Measurements from ENCODE around the gene MGAT5. TPM values are rescaled to one million over a fixed set of nuclear protein-coding genes. Genes with fewer than 3 reads are reported as not detected.
A peak's percentile ranks its signal among the peaks of the same experiment; 100 is the strongest.

The MGAT5 gene
- total RNA-seq, 1 donor from 2014 or later = 57.3 TPM

DNA sequence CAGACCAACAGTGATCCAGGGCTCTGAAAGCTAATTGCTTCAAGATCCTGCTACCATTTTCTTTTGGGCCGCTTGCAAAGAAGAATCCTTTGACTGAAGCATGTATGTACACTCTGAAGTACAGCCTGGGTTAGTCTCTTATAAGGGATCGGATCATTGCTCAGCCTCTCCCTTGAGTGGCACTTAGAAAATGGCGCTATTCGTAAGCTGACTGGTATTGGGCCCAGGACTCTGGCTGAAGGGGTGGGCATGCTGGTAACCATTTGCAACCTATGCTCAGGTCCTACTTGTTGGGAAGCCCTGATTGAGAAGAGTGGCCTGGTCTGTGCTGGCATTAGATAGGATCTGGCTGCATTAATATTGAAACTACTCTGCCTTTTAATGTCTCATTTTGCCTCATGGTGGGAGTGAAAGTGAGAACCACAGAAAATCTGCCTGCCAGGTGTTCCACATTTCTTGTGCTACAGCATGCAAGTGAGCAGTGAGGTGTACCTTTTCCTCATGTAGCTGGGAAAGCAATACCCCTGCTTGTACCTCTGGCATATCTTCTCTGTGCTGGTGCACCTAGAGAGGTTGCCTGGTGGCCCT, 661 bp upstream of the MGAT5 start:
- no peak for DNase-seq (ENCODE audit: low read depth, low spot score)

GRCh38 chr2:134254824-134255223, 952 bp downstream of the MGAT5 start:
- no peak for DNase-seq (ENCODE audit: low read depth, low spot score)

- no peak for DNase-seq (ENCODE audit: low read depth, low spot score)
These were observed 3.1 kb downstream of the MGAT5 start for GRCh38 chr2:134256956-134257355.

- no peak for DNase-seq (ENCODE audit: low read depth, low spot score)
These were observed 3.6 kb downstream of the MGAT5 start for GRCh38 chr2:134257509-134257908.

- DNase-seq (ENCODE audit: low read depth, low spot score) = no peak
These were observed 4.3 kb downstream of the MGAT5 start for GRCh38 chr2:134257965-134258683.

DNA sequence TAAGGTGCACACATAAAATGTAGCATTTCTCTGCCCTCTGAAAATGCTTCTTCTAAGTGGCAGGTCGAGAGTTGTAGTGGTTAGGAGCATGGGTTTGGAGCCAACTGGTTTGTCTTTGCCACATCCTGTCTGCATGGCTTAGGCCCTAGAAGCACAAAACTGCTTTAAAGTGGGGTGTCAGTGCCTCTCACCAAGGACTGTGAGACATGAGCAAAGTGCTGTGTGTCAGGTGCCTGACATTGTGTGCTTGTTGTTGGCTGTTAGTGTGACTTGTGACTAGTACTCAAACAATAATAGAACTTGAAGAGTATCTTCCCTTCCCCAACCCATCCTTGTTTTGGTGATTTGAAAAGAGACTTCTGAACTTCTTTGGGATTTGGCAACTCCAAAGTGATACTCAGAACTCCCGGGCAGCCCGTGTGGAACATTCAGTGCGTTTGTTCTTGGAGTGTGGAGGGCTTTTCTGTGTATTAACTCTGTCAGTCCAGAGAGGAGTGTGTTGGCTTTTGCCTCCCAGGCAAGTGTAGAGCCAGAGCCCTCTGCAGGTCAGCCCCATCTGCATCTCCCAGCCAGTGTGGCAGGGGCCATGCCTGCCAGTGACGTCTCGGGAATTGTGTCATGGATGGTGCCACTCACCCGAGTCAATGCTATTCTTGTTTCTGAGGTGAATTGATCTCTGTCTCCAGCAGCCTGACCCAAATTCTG, 5.0 kb downstream of the MGAT5 start:
- no peak for DNase-seq (ENCODE audit: low read depth, low spot score)

- no peak for DNase-seq (ENCODE audit: low read depth, low spot score)
These were observed 5.7 kb downstream of the MGAT5 start for GRCh38 chr2:134259571-134259970.

- no peak for DNase-seq (ENCODE audit: low read depth, low spot score)
These were observed 6.1 kb downstream of the MGAT5 start for GRCh38 chr2:134259994-134260393.

- no peak for DNase-seq (ENCODE audit: low read depth, low spot score)
These were observed 6.8 kb downstream of the MGAT5 start for GRCh38 chr2:134260713-134261112.

DNA sequence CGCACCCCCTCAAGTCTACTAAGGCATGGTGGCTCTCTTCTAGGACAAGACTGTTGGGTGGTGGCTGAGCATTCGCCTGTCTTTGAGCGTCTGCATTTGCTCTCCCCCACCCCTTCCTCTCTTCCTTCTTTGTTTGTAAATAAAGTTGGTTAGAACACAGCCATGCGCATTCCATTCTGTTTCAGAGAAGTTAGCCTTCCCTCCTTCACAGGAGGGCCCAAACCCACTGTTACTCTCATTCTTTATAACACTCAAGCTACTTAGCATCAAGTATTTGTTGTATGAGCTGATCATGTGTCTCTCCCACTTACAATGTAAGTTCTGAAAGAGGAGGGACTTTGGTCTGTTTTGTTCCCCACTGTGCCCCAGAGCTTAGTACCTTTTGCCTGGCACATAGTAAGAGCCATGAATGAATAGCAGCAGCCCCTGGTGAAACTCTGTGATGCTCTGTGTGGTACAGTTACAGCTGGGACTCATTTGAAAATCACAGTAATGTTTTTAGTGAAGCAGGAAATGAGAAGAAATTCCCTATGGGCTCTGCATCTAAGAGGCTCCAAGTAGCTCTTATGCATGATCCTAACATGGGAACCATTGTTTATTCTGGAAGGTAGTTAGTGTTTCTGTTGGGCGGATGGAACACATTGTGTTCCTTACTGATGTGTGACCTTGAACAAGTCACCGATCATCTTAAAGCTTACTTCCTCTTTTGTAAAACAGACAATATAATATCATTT, 7.7 kb downstream of the MGAT5 start:
- DNase-seq (ENCODE audit: low read depth, low spot score) = peak; percentile 8

DNA sequence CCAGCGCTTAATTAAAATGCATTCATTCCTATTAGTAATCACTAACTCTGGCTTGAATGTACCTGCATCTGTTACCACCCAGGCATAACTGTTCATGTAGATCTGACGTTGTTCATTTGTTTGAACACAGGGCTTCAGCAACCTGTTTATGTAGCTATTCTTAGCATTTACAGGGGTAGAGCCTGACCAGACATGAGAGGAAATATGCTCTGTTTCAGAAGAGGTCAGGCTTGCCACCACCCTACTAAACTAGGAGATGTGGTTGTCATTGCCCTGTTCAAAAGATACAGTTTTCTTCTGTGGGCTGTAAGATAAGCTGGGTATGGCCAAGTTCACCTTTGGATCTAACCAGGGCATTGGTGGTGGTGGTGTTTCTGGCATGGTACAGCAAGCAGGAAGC, 8.8 kb downstream of the MGAT5 start:
- no peak for DNase-seq (ENCODE audit: low read depth, low spot score)

- no peak for DNase-seq (ENCODE audit: low read depth, low spot score)
These were observed 14.4 kb downstream of the MGAT5 start for GRCh38 chr2:134268265-134268664.

DNA sequence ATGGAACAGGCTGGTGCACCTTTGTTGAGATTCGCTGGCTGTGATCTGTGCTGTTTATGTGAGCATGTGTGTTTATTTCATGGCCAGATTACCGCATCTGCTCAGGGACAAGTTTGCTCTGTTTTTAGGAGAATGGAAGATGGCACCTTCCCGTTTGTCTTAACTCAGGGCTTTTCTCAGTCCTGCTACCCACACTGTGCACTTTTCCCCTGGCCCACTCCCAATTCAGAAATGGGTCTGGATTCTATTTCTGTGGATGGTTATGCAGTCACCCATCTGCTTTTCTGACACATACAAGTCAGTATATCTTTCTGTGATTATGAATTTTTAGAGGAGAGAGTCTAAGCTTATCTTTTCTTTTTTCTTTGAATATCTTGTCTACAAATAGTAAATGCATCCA, 15.4 kb downstream of the MGAT5 start:
- no peak for DNase-seq (ENCODE audit: low read depth, low spot score)

DNA sequence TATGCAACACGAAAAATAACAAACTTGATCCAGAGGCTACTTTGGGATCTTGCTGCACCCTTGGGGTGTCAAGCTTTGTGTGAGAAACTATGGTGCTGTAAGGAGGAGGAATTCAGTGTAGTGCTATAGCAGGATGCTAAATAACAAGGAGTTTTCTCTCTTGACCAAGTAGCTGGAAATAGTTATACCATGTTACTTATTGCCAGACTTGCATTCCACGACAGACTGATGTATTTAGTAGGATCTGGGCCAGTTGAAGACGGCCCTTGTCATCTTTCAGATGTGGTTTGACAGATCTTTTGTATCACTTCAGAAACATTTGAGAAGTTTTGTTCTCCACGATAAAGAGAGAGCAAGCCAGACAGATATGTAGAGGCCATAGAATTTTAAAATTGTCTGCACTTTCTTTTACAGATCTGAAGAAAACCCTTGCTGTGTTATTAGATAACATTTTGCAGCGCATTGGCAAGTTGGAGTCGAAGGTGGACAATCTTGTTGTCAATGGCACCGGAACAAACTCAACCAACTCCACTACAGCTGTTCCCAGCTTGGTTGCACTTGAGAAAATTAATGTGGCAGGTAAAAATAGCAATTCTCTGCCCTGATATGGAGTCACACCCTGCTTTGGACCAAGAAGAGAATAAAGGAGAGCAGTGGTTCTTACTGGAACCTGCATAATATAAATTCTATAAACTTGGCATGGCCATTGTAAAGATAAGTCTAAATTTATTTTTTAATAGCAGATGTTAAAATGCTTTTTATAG, 16.3 kb downstream of the MGAT5 start:
- no peak for DNase-seq (ENCODE audit: low read depth, low spot score)

DNA sequence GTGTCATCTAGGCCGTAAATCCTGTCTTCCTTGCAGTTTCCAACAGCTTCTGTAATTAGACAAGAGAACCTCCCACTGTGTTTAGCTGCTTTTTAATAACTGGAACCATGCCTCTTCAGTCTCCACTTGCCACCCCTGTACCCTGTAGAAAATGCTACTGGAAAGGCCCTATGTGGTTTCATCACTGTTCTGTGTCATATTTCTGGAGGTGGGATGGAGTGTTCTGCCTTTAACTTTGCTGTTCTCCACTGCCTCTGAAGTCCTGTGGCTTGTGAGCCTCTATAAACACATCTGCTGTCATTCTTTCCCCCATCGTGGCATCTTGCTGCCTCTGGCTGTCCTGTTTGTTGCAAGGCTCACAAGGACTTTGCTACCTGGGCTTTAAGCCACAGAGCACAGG, 17.9 kb downstream of the MGAT5 start:
- no peak for DNase-seq (ENCODE audit: low read depth, low spot score)

DNA sequence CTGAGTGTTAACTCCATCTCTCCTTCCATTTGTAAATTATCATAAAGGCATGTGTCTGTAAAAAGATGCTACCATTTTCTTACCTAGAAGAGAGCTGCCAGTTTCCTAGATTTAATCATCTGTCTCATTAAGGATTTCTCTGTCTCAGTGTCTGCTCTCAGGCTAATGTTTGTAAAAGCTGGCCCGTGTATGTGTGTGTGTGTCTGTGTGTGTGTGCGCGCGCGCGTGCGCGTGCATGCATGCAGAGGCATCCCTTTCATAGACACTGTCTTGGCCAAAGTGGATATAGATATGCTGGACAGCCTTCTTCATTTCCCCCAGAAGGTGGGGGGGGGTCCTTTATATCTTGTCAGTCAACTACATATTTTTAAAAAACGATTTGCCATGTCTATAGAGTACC, 18.9 kb downstream of the MGAT5 start:
- DNase-seq (ENCODE audit: low read depth, low spot score) = no peak

GRCh38 chr2:134273256-134273983, 19.5 kb downstream of the MGAT5 start:
- no peak for DNase-seq (ENCODE audit: low read depth, low spot score)

DNA sequence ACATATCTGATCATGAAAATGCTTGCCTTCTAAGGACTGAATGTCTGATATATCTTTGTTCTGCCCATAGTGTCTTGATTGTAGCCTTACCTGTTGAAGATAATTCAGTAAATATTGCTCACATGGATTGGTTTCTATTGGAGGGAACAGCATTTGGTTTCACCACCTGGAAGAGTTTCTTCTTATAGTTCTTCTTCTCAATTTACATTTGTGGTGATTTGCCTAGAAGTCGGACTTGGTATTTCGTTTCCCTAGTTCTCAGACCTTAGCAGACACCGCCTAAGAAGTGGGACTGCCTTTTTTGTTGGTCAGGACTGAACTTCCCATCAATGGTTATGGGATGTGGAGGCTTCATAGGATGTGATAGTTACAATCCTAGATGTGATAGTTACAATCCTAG, 20.2 kb downstream of the MGAT5 start:
- no peak for DNase-seq (ENCODE audit: low read depth, low spot score)

DNA sequence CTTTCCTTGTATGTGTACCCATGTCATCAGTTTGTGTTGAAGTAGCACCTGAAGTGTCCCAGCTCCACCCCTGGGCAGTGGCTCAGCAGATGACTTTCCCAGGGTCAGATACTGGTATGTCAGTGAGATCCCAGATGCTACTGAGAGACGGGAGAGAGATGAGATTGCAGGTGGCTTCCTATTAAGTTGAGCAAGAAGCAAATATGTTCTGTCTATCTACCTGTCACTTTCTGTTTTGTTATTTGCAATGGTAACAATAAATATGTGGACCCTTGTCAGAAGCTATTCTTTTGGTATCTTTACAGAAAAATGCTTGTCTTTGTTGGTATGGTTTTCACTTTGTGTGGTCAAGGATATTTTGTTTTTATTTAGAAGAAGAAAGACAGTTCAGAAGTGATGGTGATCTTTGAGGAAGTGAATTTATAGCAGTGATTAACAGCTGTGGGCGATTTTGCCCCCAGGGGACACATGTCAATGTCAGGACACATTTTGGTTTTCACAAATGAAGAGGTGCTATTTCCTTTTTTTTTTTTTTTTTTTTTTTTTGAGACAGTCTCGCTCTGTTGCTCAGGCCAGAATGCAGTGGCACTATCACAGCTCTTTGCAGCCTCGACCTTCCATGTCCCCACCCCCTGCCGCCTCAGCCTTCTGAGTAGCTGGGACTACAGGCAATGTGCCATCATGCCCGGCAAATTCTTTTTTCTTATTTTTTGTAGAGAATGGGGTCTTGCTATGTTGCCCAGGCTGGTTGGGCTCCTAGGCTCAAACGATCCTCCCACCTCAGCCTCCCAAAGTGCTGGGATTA, 21.4 kb downstream of the MGAT5 start:
- no peak for DNase-seq (ENCODE audit: low read depth, low spot score)
